Progenitor cell of endocrine pancreas (in vitro differentiated cells): ENCODE results near the gene ASAP2. TPM values are rescaled to one million over a fixed set of nuclear protein-coding genes. Genes with fewer than 3 reads are reported as not detected.
A peak's percentile ranks its signal among the peaks of the same experiment; 100 is the strongest.

ENCODE experiments used
- DNase-seq: peaks from one replicate; pipeline ENCODE4 v3.0.0; 2021; ENCODE audit warnings: low spot score; ENCODE audit not compliant: unreplicated experiment
- H3K27ac Mint-ChIP-seq: 2 replicates; pipeline ENCODE4 v1.8.0; 2021; ENCODE audit warnings: mild to moderate bottlenecking, moderate library complexity, mixed read lengths
- H3K27me3 Mint-ChIP-seq: 2 replicates; pipeline ENCODE4 v1.8.0; 2021; ENCODE audit warnings: mixed read lengths
- H3K36me3 Mint-ChIP-seq: 2 replicates; pipeline ENCODE4 v1.8.0; 2022; ENCODE audit warnings: mixed read lengths; ENCODE audit not compliant: insufficient read depth
- H3K4me1 Mint-ChIP-seq: 2 replicates; pipeline ENCODE4 v1.8.0; 2021; ENCODE audit warnings: low read depth, mixed read lengths
- H3K4me3 Mint-ChIP-seq: 2 replicates; pipeline ENCODE4 v1.8.0; 2021; ENCODE audit warnings: low read depth, mild to moderate bottlenecking, moderate library complexity, mixed read lengths
- H3K9me3 Mint-ChIP-seq: 2 replicates; pipeline ENCODE4 v1.8.0; 2021; ENCODE audit warnings: low read depth, mixed read lengths
- CTCF ChIP-seq: fragments of 200-600 bp; sonication (generic); IDR thresholded peaks from one replicate; pipeline ENCODE4 v1.5.0; 2021; ENCODE audit warnings: antibody characterized with exemption, mild to moderate bottlenecking; ENCODE audit not compliant: unreplicated experiment
- total RNA-seq: library from RNA; stranded (reverse); gene quantifications from 2 replicates; pipeline ENCODE4 v1.2.1, GENCODE V29; 2021

The ASAP2 gene
- total RNA-seq, 1 donor from 2014 or later = 65.4 TPM

GRCh38 chr2:9373047-9373446 is 166.4 kb downstream of the ASAP2 start:
- DNase-seq = no peak
- TF ChIP-seq CTCF = no peak
- Mint-ChIP-seq H3K27ac (no peak overlapping the region), H3K4me1 (no peaks in the 10 kb centered on the region), H3K36me3 (peaks cover 27% of the 10 kb centered on the region), H3K4me3 (no peak overlapping the region), H3K9me3 (no peaks in the 10 kb centered on the region), H3K27me3 (no peaks in the 10 kb centered on the region)

GRCh38 chr2:9373476-9373875 is 166.9 kb downstream of the ASAP2 start:
- no peak overlapping the region for H3K27ac Mint-ChIP-seq
- H3K9me3 Mint-ChIP-seq = no peaks in the 10 kb centered on the region
- no peaks in the 10 kb centered on the region for H3K27me3 Mint-ChIP-seq
- H3K4me3 Mint-ChIP-seq = no peak overlapping the region
- no peak for DNase-seq
- no peaks in the 10 kb centered on the region for H3K4me1 Mint-ChIP-seq
- peaks cover 24% of the 10 kb centered on the region for H3K36me3 Mint-ChIP-seq
- TF ChIP-seq CTCF = no peak

- no peaks in the 10 kb centered on the region for H3K27me3 Mint-ChIP-seq
- DNase-seq = no peak
Measured at GRCh38 chr2:9374071-9374730, 167.6 kb downstream of the ASAP2 start.

GRCh38 chr2:9375857-9376428 is 169.3 kb downstream of the ASAP2 start:
- DNase-seq = no peak
- H3K4me3 Mint-ChIP-seq = no peak overlapping the region

More at GRCh38 chr2:9374071-9374730, 167.6 kb downstream of the ASAP2 start:
- Mint-ChIP-seq H3K9me3 (no peaks in the 10 kb centered on the region), H3K27ac (peak overlapping the region; percentile 16), H3K36me3 (peaks cover 25% of the 10 kb centered on the region), H3K4me3 (no peak overlapping the region), H3K4me1 (no peaks in the 10 kb centered on the region)
- no peak for TF ChIP-seq CTCF

GRCh38 chr2:9377461-9378097 is 171.0 kb downstream of the ASAP2 start:
- no peak for DNase-seq
- H3K27ac Mint-ChIP-seq = peak overlapping the region; percentile 52
- no peaks in the 10 kb centered on the region for H3K27me3 Mint-ChIP-seq
- peaks cover 20% of the 10 kb centered on the region for H3K36me3 Mint-ChIP-seq
- H3K4me1 Mint-ChIP-seq = no peaks in the 10 kb centered on the region
- TF ChIP-seq CTCF = no peak
- no peaks in the 10 kb centered on the region for H3K9me3 Mint-ChIP-seq
- no peak overlapping the region for H3K4me3 Mint-ChIP-seq

More at GRCh38 chr2:9375857-9376428, 169.3 kb downstream of the ASAP2 start:
- Mint-ChIP-seq H3K36me3 (peaks cover 22% of the 10 kb centered on the region), H3K9me3 (no peaks in the 10 kb centered on the region), H3K4me1 (no peaks in the 10 kb centered on the region), H3K27ac (no peak overlapping the region), H3K27me3 (no peaks in the 10 kb centered on the region)
- TF ChIP-seq CTCF = no peak
